SH-SY5Y (cell line): ENCODE measurements around the gene ABHD11.

Experiments
- GATA2 ChIP-seq: IDR thresholded peaks from 2 replicates; pipeline ENCODE4 v1.6.1; 2011; ENCODE audit warnings: mild to moderate bottlenecking, low read depth, low read length
- GATA3 ChIP-seq: IDR thresholded peaks from 2 replicates; pipeline ENCODE4 v1.6.1; 2011; ENCODE audit warnings: low read depth, mild to moderate bottlenecking, low read length, moderate library complexity

GRCh38 chr7:73769481-73770001 is 30.9 kb upstream of the ABHD11 start:
- TF ChIP-seq GATA2 (no peak), GATA3 (no peak)
